ENCODE results near the gene MYO7A. TPM values are rescaled to one million over a fixed set of nuclear protein-coding genes. Genes with fewer than 3 reads are reported as not detected.

The MYO7A gene
- total RNA-seq, 3 donors from 2014 or later (not counting 1 experiment from before 2014, with no cell fraction given) = 0.20 to 1.1 (median 0.68) TPM

- no peak for TF ChIP-seq CTCF (IDR thresholded peaks at IDR 0.05)
- no peaks in the 10 kb centered on the region for H3K4me1 ChIP-seq (ENCODE audit: control insufficient read depth, insufficient read depth, low read length)
- no peak overlapping the region for H3K4me3 ChIP-seq (ENCODE audit: low read length)
- Mint-ChIP-seq H3K9me3 (no peaks in the 10 kb centered on the region), H3K4me1 (no peaks in the 10 kb centered on the region), H3K4me3 (no peak overlapping the region), H3K36me3 (peaks cover 7% of the 10 kb centered on the region), H3K27ac (no peak overlapping the region), H3K27me3 (ENCODE audit: low read depth in 2 of 2) (peaks cover 2 to 6% of the 10 kb centered on the region in 2 donors)
- intact Hi-C loops (cut with micrococcal nuclease) = no loop called here
- DNase-seq (no peak), ATAC-seq (no peak)
- H3K27ac ChIP-seq (ENCODE audit: low read length) = no peak overlapping the region
- no peaks in the 10 kb centered on the region for H3K36me3 ChIP-seq (ENCODE audit: control insufficient read depth, insufficient read depth, low read length)
- H3K27me3 ChIP-seq (ENCODE audit: control insufficient read depth, insufficient read depth, low read length) = no peaks in the 10 kb centered on the region
- 43% methylated on average over 1 of the region's 1 CpG for WGBS (ENCODE audit: insufficient coverage)
- no peaks in the 10 kb centered on the region for H3K9me3 ChIP-seq (ENCODE audit: control insufficient read depth, insufficient read depth, low read length)
Measured at GRCh38 chr11:77253690-77254089, 125.6 kb downstream of the MYO7A start.

DNA sequence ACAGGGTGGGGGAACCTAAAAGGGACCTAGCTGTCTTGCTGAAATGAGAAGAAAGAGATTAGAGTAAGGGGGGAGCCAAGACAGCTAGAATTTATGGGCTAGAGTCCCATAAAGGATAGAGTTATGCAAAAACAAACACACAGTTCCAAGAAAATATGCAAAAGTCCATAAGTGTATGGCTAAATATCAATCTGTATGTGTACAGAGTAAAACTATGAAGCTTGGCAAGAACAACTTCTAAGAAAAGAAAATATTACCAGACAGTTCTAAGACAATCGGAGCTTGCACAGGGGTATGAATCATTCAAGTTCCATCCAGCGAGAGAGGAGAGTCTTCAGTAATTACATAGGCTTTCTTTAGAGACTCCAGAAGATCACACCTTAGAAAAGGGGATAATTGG lies 131.6 kb downstream of the MYO7A start:
- no peak overlapping the region for H3K27ac Mint-ChIP-seq

GRCh38 chr11:77262803-77263202 lies 134.8 kb downstream of the MYO7A start:
- no peak for ATAC-seq
- no peak overlapping the region for H3K4me3 Mint-ChIP-seq
- peaks cover 2 to 5% of the 10 kb centered on the region in 2 donors for H3K9me3 Mint-ChIP-seq
- Histone ChIP-seq H3K36me3 (ENCODE audit: control insufficient read depth, insufficient read depth, low read length) (no peaks in the 10 kb centered on the region), H3K4me1 (ENCODE audit: control insufficient read depth, insufficient read depth, low read length) (no peaks in the 10 kb centered on the region), H3K27ac (ENCODE audit: low read length) (no peak overlapping the region), H3K9me3 (ENCODE audit: control insufficient read depth, insufficient read depth, low read length) (no peaks in the 10 kb centered on the region), H3K4me3 (ENCODE audit: low read length) (no peak overlapping the region), H3K27me3 (ENCODE audit: control insufficient read depth, insufficient read depth, low read length) (peaks cover 8% of the 10 kb centered on the region)
- no peaks in the 10 kb centered on the region for H3K4me1 Mint-ChIP-seq
- TF ChIP-seq CTCF (IDR thresholded peaks at IDR 0.05) = no peak
- no peak for DNase-seq
- H3K36me3 Mint-ChIP-seq = no peaks in the 10 kb centered on the region
- peaks cover 11 to 13% of the 10 kb centered on the region in 2 donors for H3K27me3 Mint-ChIP-seq (ENCODE audit: low read depth in 2 of 2)
- no peak overlapping the region for H3K27ac Mint-ChIP-seq
- intact Hi-C loops (cut with micrococcal nuclease) = no loop called here

More for the DNA sequence above, 131.6 kb downstream of the MYO7A start:
- Mint-ChIP-seq H3K9me3 (peaks cover 2 to 5% of the 10 kb centered on the region in 2 donors), H3K4me1 (no peaks in the 10 kb centered on the region), H3K36me3 (no peaks in the 10 kb centered on the region), H3K27me3 (ENCODE audit: low read depth in 2 of 2) (peaks cover 14 to 15% of the 10 kb centered on the region in 2 donors), H3K4me3 (no peak overlapping the region)
- Histone ChIP-seq H3K36me3 (ENCODE audit: control insufficient read depth, insufficient read depth, low read length) (no peaks in the 10 kb centered on the region), H3K27me3 (ENCODE audit: control insufficient read depth, insufficient read depth, low read length) (peaks cover 8% of the 10 kb centered on the region), H3K4me1 (ENCODE audit: control insufficient read depth, insufficient read depth, low read length) (no peaks in the 10 kb centered on the region), H3K27ac (ENCODE audit: low read length) (no peak overlapping the region), H3K9me3 (ENCODE audit: control insufficient read depth, insufficient read depth, low read length) (no peaks in the 10 kb centered on the region), H3K4me3 (ENCODE audit: low read length) (no peak overlapping the region)
- TF ChIP-seq CTCF (IDR thresholded peaks at IDR 0.05) = no peak
- WGBS (ENCODE audit: insufficient coverage) = 90% methylated on average over 2 of the region's 2 CpGs
- no peak for ATAC-seq
- DNase-seq = no peak
- intact Hi-C loops (cut with micrococcal nuclease) = no loop called here

Other genes starting within 250 kb of the MYO7A start
- gene B3GNT6, start 93.8 kb upstream of the MYO7A start, total RNA-seq = not detected
- gene CAPN5, start 61.3 kb upstream of the MYO7A start, total RNA-seq = 10 to 100 TPM; 32.3 to 34.5 (median 34.3) TPM
- gene OMP, start 25.4 kb upstream of the MYO7A start, total RNA-seq = 1 to 10 TPM in 1 of 3 donors, under 1 TPM in 2; 0.82 to 1.4 (median 0.85) TPM
- gene GDPD4, start 173.4 kb downstream of the MYO7A start, total RNA-seq = not detected